ENCODE data around the gene PRAMEF26.
"Not testable (repeated sequence)": the region's sequence is repeated elsewhere in the genome, so short reads cannot be mapped to it uniquely, and the experiment has no call there.

- not testable (repeated sequence) for TF ChIP-seq CTCF, EZH2phosphoT487, EZH2 (IDR thresholded peaks at IDR 0.05)
Measured at GRCh38 chr1:13171548-13171947, 15.7 kb upstream of the PRAMEF26 start, which contains the start of gene PRAMEF9.

All from neural progenitor cell (in vitro differentiated cells).